GM12891 (cell line): ENCODE results near the gene PTPRU.

Experiments used
- PAX5 ChIP-seq: IDR thresholded peaks from 2 replicates; pipeline ENCODE4 v1.6.1; 2011; ENCODE audit warnings: low read length, moderate library complexity, mild to moderate bottlenecking; ENCODE audit not compliant: insufficient read depth, severe bottlenecking
- POLR2A ChIP-seq: IDR thresholded peaks from 2 replicates; pipeline ENCODE4 v1.6.1; 2011; ENCODE audit warnings: low read depth, low read length, control low read depth
- POLR2AphosphoS5 ChIP-seq: IDR thresholded peaks from 2 replicates; pipeline ENCODE4 v1.6.1; 2011; ENCODE audit warnings: low read depth, low read length, control low read depth
- POU2F2 ChIP-seq: IDR thresholded peaks from 2 replicates; pipeline ENCODE4 v1.6.1; 2011; ENCODE audit warnings: low read depth, mild to moderate bottlenecking, control low read depth, low read length, moderate library complexity
- SPI1 ChIP-seq: IDR thresholded peaks from 2 replicates; pipeline ENCODE4 v1.6.1; 2011; ENCODE audit warnings: low read depth, low read length, control low read depth
- TAF1 ChIP-seq: IDR thresholded peaks from 2 replicates; pipeline ENCODE4 v1.6.1; 2011; ENCODE audit warnings: low read depth, low read length, control low read depth

GRCh38 chr1:29368936-29369932 lies 132.9 kb downstream of the PTPRU start:
- TF ChIP-seq POLR2A (no peak), POLR2AphosphoS5 (no peak), TAF1 (no peak), SPI1 (no peak), POU2F2 (no peak), PAX5 (no peak)
